IMR-90 (cell line): Measurements from ENCODE around the gene ATRNL1. TPM values are rescaled to one million over a fixed set of nuclear protein-coding genes. Genes with fewer than 3 reads are reported as not detected.

Experiments
- ATAC-seq: fragments of 200-7000 bp; cut with Tn5 transposase; 2 replicates; pipeline ENCODE4 v1.9.1; 2020; ENCODE audit warnings: low read depth, mild to moderate bottlenecking, moderate library complexity
- BruUV-seq: library from RNA; stranded (reverse); fragments of 400-500 nt; replicated peaks from 2 replicates; lab custom pipeline; 2021; lab: Mats Ljungman, UMichigan
- CTCF ChIA-PET: fragments of 300-600 bp; formaldehyde crosslinking; extraction: SDS; loops from one replicate; lab custom pipeline; 2021; ENCODE audit warnings: antibody characterized with exemption; lab: Yijun Ruan, JAX
- POLR2A ChIA-PET: fragments of 300-600 bp; sonication (Branson Sonifier 250); formaldehyde crosslinking; loops from one replicate; lab custom pipeline; 2022; ENCODE audit warnings: antibody characterized with exemption; ENCODE audit not compliant: unreplicated experiment; lab: Charles Lee
- DNase-seq: peaks from one replicate; pipeline ENCODE4 v3.0.0; 2013
- H2AFZ ChIP-seq: replicated peaks from 2 replicates; pipeline ENCODE3; 2013; ENCODE audit warnings: low read length, mild to moderate bottlenecking; ENCODE audit not compliant: poor library complexity
- H2AK5ac ChIP-seq: 2 replicates; pipeline ENCODE4 v1.6.1; 2013; ENCODE audit warnings: low read depth, low read length, inconsistent platforms
- H2AK9ac ChIP-seq: replicated peaks from 2 replicates; pipeline ENCODE3; 2013; ENCODE audit warnings: mild to moderate bottlenecking, low read depth, low read length, moderate library complexity; ENCODE audit not compliant: poor library complexity
- H2BK120ac ChIP-seq: 2 replicates; pipeline ENCODE4 v1.6.1; 2013; ENCODE audit warnings: low read depth, low read length, inconsistent platforms
- H2BK15ac ChIP-seq: 3 replicates; pipeline ENCODE4 v1.6.1; 2013; ENCODE audit warnings: low read depth, low read length, inconsistent platforms
- H2BK20ac ChIP-seq: 2 replicates; pipeline ENCODE4 v1.6.1; 2013; ENCODE audit warnings: low read depth, mild to moderate bottlenecking, inconsistent platforms, low read length, moderate library complexity
- H2BK5ac ChIP-seq: 2 replicates; pipeline ENCODE4 v1.6.1; 2013; ENCODE audit warnings: mild to moderate bottlenecking, low read depth, low read length, inconsistent platforms; ENCODE audit not compliant: poor library complexity, severe bottlenecking
- H3K14ac ChIP-seq: replicated peaks from 2 replicates; pipeline ENCODE4 v1.6.1; 2013; ENCODE audit warnings: low read depth, low read length, inconsistent platforms
- H3K18ac ChIP-seq: 2 replicates; pipeline ENCODE4 v1.6.1; 2013; ENCODE audit warnings: low read depth, low read length, control low read depth
- H3K23ac ChIP-seq: 2 replicates; pipeline ENCODE4 v1.6.1; 2013; ENCODE audit warnings: low read depth, low read length, inconsistent platforms
- H3K27ac ChIP-seq: 2 replicates; pipeline ENCODE4 v1.5.1; 2013; ENCODE audit warnings: mild to moderate bottlenecking, control low read depth, low read length; ENCODE audit not compliant: insufficient read depth
- H3K27me3 ChIP-seq: 2 replicates; pipeline ENCODE4 v1.6.1; 2013; ENCODE audit warnings: low read length; ENCODE audit not compliant: control insufficient read depth, insufficient read depth
- H3K36me3 ChIP-seq: 2 replicates; pipeline ENCODE4 v1.6.1; 2013; ENCODE audit warnings: low read length, mixed read lengths; ENCODE audit not compliant: control insufficient read depth, insufficient read depth
- H3K4ac ChIP-seq: 2 replicates; pipeline ENCODE4 v1.6.1; 2013; ENCODE audit warnings: low read depth, low read length, inconsistent platforms
- H3K4me1 ChIP-seq: 2 replicates; pipeline ENCODE4 v1.6.1; 2013; ENCODE audit warnings: low read length, mixed read lengths; ENCODE audit not compliant: control insufficient read depth, insufficient read depth
- H3K4me2 ChIP-seq: 2 replicates; pipeline ENCODE4 v1.6.1; 2013; ENCODE audit warnings: low read depth, mild to moderate bottlenecking, control low read depth, low read length, moderate library complexity
- H3K4me3 ChIP-seq: 2 replicates; pipeline ENCODE4 v1.5.1; 2013; ENCODE audit warnings: low read depth, mild to moderate bottlenecking, control low read depth, low read length, moderate library complexity; ENCODE audit not compliant: insufficient read depth
- H3K56ac ChIP-seq: 2 replicates; pipeline ENCODE4 v1.6.1; 2013; ENCODE audit warnings: low read length, inconsistent platforms; ENCODE audit not compliant: insufficient read depth; ENCODE audit errors: extremely low read depth
- H3K79me1 ChIP-seq, 2 experiments: 2 replicates each; pipeline ENCODE4 v1.6.1; 2013; ENCODE audit warnings: low read length in 2 of 2, inconsistent platforms in 1 of 2, low read depth in 1 of 2
- H3K9ac ChIP-seq: 2 replicates; pipeline ENCODE4 v1.6.1; 2013; ENCODE audit warnings: low read depth, low read length, control low read depth
- H3K9me1 ChIP-seq: 2 replicates; pipeline ENCODE4 v1.6.1; 2013; ENCODE audit warnings: low read length, inconsistent platforms; ENCODE audit not compliant: insufficient read depth
- H3K9me3 ChIP-seq: 2 replicates; pipeline ENCODE4 v1.6.1; 2013; ENCODE audit warnings: low read length; ENCODE audit not compliant: control insufficient read depth, insufficient read depth
- H4K20me1 ChIP-seq: 2 replicates; pipeline ENCODE4 v1.6.1; 2013; ENCODE audit warnings: low read length, inconsistent platforms; ENCODE audit not compliant: insufficient read depth
- H4K5ac ChIP-seq: 2 replicates; pipeline ENCODE4 v1.6.1; 2013; ENCODE audit warnings: mild to moderate bottlenecking, low read depth, low read length, control low read depth
- H4K8ac ChIP-seq, 2 experiments: 2 replicates each; pipeline ENCODE4 v1.6.1; 2013; ENCODE audit warnings: low read depth in 2 of 2, low read length in 2 of 2, control low read depth in 1 of 2, inconsistent platforms in 1 of 2
- H4K91ac ChIP-seq: 2 replicates; pipeline ENCODE4 v1.6.1; 2013; ENCODE audit warnings: low read depth, low read length, inconsistent platforms; ENCODE audit not compliant: insufficient read depth
- CTCF ChIP-seq: conservative IDR thresholded peaks from 2 replicates; pipeline ENCODE4 v1.5.1; 2012; ENCODE audit warnings: mild to moderate bottlenecking, low read depth, low read length, improper control_type of control experiment
- MAFK ChIP-seq: IDR thresholded peaks from 2 replicates; pipeline ENCODE4 v1.6.1; 2012; ENCODE audit warnings: low read depth, low read length, improper control_type of control experiment
- WGBS, 2 experiments: methylation state at CpG; one replicate each; pipeline versions ENCODE4 v1.1.5 to v1.1.7; 2013; ENCODE audit warnings: missing lambda C conversion rate in 2 of 2; ENCODE audit not compliant: insufficient read length in 1 of 2; ENCODE audit errors: extremely low coverage in 2 of 2; 5-methylcytosine and 5-hydroxymethylcytosine counted together
- dilution Hi-C: fragments of 300-500 bp; cut with HindIII; formaldehyde crosslinking; loops from one replicate; pipeline ENCODE4 v1.14.3; 2018; ENCODE audit warnings: low sequenced_read_pairs; ENCODE audit not compliant: unreplicated experiment
- in situ Hi-C: fragments of 300-500 bp; cut with MboI; formaldehyde crosslinking; loops from 3 replicates; pipeline ENCODE4 v1.14.3; 2019; ENCODE audit warnings: low sequenced_read_pairs, inconsistent platforms, mixed read lengths
- intact Hi-C: fragments of 100-400 bp; cut with micrococcal nuclease; formaldehyde crosslinking; loops from 2 replicates; pipeline ENCODE4 v1.10.0; 2022
- polyA plus RNA-seq, 3 experiments: library from polyadenylated mRNA; depleted of rRNA; stranded (reverse); fragments of >200 nt; gene quantifications; 2 replicates each; pipeline ENCODE4 v1.2.3, GENCODE V29; 2012; ENCODE audit warnings: low replicate concordance in 1 of 3
- total RNA-seq: library from RNA; depleted of rRNA; stranded (reverse); fragments of >200 nt; gene quantifications from 2 replicates; pipeline ENCODE4 v1.2.3, GENCODE V29; 2012

The ATRNL1 gene
- total and polyA plus RNA-seq, 2 of the 4 experiments (the other 2 are of a cell fraction) = 0.18 to 0.19 TPM

- no peaks in the 10 kb centered on the region for H3K79me1 ChIP-seq
- no CpG with 5 or more reads among the region's 5 CpGs for WGBS, 2 experiments
- BruUV-seq = no TSS peak
- H3K4me2 ChIP-seq = no peak overlapping the region
- ATAC-seq = no peak
- in situ Hi-C loops (no loop called here), dilution Hi-C loops (no loop called here), intact Hi-C loops (no loop called here)
- no peak overlapping the region for H3K56ac ChIP-seq
- no peak overlapping the region for H2AK9ac ChIP-seq
- no peak overlapping the region for H4K91ac ChIP-seq
- no peaks in the 10 kb centered on the region; the same call in 1 of the 2 replicates for H3K9me1 ChIP-seq
- H3K9ac ChIP-seq = no peak overlapping the region
- H3K4ac ChIP-seq = no peak overlapping the region
- H3K36me3 ChIP-seq = no peaks in the 10 kb centered on the region
- no peak overlapping the region for H3K23ac ChIP-seq
- H2BK15ac ChIP-seq = no peak overlapping the region
- H4K20me1 ChIP-seq = no peaks in the 10 kb centered on the region; the same call in 1 of the 2 replicates
- no peak overlapping the region for H3K4me3 ChIP-seq
- no peaks in the 10 kb centered on the region for H3K27me3 ChIP-seq
- H3K14ac ChIP-seq = no peak overlapping the region
- no peak overlapping the region for H2AFZ ChIP-seq
- H2BK20ac ChIP-seq = no peak overlapping the region
- no peak overlapping the region for H2BK120ac ChIP-seq
- no peak for TF ChIP-seq CTCF
- TF ChIP-seq MAFK = no peak
- no peaks in the 10 kb centered on the region for H3K4me1 ChIP-seq
- no peaks in the 10 kb centered on the region for H3K9me3 ChIP-seq
- H3K27ac ChIP-seq = no peak overlapping the region
- CTCF ChIA-PET = interaction anchor here (1.6 kb wide), 2 partner anchors 11 to 74 kb away, joined by 3 to 6 read pairs; no protein-coding TSS in a partner anchor
- H2BK5ac ChIP-seq = no peak overlapping the region
- POLR2A ChIA-PET = no interaction called here
- no peak overlapping the region for H3K18ac ChIP-seq
- no peak overlapping the region for H4K5ac ChIP-seq
- no peak overlapping the region for H4K8ac ChIP-seq
- H2AK5ac ChIP-seq = no peak overlapping the region
- no peak for DNase-seq
Measured at GRCh38 chr10:115902596-115902995, 809.4 kb downstream of the ATRNL1 start.
